Skin epidermis (tissue), 12 donors: Measurements from ENCODE around the gene NUCB1.

Source experiments
- H3K27ac ChIP-seq, 21 experiments: fragments of 200-600 bp; sonication (generic) in 11 of 21; one replicate each; pipeline ENCODE4 v1.5.0; 2020; ENCODE audit warnings: mild to moderate bottlenecking in 3 of 21, inconsistent platforms in 2 of 21, moderate library complexity in 2 of 21
- H3K4me3 ChIP-seq, 7 experiments: fragments of 200-600 bp; sonication (generic) in 2 of 7; one replicate each; pipeline ENCODE4 v1.5.0; 2020; ENCODE audit warnings: inconsistent platforms in 2 of 7, mild to moderate bottlenecking in 2 of 7, moderate library complexity in 1 of 7

NUCB1 gene

DNA sequence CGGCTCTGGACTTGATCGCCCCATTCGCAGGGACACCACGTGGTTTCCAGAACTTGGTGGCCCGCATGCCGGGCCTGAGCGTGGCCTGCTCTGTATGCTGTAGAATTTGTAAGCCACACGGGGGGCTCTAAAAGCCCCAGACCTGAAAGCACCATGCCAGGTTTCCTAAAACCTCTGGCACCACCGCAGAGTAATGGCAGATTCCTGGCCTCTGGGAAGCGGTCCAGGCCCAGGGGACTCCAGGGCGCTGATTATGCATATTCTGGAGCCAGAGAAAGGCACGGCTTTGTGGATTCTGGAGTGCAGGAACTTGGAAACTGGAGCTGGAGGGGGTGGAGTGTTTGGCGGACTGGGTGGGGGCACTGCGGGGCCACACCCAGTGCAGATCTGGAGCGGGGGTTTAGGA lies 68.7 kb downstream of the NUCB1 start:
- H3K27ac ChIP-seq: peak overlapping the region in 5 of 21 experiments; percentile 16 to 93 (median 28)
- no peak overlapping the region for H3K4me3 ChIP-seq

DNA sequence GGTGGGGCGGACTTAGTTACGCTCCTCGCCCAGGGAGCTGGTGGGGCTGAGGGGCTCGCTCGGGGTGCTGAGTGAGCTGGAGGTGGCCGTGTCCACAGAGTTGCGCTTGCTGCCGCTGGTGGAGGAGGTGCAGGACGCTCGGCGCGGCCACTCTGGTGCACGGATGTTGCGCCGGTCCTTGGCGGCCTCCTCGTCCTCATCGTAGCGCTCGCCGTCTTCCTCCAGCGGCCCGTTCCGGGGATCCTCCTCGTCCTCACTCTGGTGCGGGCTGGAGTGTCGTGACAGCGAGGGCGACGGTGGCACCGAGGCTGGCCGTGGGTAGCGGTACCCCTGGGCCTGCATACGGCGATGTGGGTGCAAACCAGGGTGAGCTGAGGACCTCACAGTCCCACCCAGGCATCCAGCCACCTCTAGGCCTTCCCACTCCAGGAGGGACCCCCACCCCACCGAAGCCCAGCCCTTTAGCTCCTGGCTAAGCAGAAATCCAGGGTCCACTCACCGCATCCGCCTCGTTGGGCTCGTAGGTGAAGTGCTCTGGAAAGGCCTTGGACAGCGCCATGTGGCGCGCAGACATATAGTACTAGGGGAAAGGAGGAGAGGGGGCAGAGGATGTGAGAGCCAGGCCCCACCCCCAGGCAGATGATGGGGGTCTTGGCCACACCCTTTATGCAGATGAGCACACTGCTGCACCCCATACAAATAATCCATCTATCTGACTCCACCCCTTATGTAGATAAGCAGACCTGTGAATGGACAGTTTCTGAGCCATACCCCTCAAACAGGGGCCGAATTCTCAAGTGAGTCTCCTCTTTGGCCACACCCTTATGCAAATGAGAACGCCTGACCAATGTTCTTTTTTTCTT lies 69.4 kb downstream of the NUCB1 start:
- peak overlapping the region in 1 of 21 experiments; percentile 51 for H3K27ac ChIP-seq

DNA sequence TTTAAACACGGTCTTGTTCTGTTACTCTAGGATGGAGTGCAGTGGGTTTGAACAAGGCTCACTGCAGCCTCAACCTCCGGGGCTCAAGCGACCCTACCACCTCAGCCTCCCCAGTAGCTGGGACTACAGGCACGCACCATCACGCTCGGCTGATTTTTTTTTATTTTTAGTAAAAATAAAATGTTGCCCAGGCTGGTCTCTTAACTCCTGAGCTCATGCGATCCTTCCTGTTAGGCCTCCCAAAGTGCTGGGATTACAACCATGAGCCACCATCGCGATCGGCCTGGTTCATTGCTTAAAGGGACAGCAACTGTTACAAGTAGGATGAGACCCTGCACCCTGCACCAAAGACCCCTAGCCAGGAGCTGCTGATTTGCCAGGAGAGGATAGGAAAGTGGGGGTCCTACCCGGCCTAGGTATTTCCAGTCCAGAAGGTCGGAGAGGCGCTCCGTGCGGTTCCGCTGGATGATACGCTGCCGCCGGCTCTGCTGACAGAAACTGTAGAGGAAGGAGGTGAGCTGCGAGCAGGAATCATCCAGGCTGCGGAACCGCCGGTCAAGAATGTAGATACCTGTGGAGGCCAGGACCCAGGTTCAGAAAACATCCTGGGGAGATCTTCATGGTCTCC lies 70.1 kb downstream of the NUCB1 start:
- Histone ChIP-seq H3K4me3 (no peak overlapping the region), H3K27ac (peak overlapping the region in 1 of 21 experiments; percentile 21)

More for the DNA sequence above, 69.4 kb downstream of the NUCB1 start:
- H3K4me3 ChIP-seq: no peak overlapping the region

DNA sequence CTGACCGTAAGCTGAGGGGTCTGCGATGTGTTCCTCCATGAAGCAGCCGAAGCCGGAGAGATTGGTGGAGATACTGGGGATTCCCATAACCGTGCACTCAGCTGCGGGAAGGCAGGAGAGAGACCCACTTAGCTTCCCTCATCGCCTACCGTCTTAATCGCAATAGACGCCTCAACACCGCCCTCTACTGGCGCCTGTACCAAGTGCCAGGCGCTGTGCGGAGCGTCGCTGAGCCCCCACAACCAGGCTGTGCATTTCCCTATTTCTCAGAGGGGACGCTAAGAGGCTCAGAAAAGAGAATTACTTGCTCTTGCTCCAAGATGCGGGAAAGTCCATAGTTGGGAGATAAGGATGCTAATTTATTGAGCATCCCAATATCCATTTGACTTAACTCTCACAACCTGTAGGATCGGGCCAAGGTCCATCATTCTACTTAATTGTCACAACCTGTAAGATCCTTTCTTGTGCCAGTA lies 70.8 kb downstream of the NUCB1 start:
- no peak overlapping the region for H3K4me3 ChIP-seq
- H3K27ac ChIP-seq: peak overlapping the region in 1 of 21 experiments; percentile 21
